ENCODE results near the gene PRKG1. TPM values are rescaled to one million over a fixed set of nuclear protein-coding genes. Genes with fewer than 3 reads are reported as not detected.
A peak's percentile ranks its signal among the peaks of the same experiment; 100 is the strongest.

PRKG1 gene
- total RNA-seq, 4 donors from 2014 or later: 17.1 to 36.4 (median 25.8) TPM

DNA sequence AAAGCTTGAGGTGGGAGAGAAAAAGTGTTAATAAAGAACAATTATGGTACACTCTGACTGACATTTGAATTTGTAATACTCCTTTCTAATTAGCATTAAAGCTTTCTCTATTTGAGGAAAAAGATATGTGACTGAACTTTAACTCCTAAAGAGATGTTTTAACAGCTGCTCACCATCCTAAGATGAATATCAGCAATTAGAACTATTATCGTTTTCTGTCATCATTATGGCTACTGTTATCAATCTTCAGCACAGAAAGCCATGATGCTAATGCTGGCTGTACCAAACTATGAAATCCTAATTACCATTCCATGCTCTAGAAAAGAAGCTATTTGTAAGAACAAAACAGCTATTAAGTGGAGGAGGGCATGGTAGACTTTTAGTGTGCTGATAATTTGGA is 853.9 kb downstream of the PRKG1 start:
- TF ChIP-seq, protein P1, sequence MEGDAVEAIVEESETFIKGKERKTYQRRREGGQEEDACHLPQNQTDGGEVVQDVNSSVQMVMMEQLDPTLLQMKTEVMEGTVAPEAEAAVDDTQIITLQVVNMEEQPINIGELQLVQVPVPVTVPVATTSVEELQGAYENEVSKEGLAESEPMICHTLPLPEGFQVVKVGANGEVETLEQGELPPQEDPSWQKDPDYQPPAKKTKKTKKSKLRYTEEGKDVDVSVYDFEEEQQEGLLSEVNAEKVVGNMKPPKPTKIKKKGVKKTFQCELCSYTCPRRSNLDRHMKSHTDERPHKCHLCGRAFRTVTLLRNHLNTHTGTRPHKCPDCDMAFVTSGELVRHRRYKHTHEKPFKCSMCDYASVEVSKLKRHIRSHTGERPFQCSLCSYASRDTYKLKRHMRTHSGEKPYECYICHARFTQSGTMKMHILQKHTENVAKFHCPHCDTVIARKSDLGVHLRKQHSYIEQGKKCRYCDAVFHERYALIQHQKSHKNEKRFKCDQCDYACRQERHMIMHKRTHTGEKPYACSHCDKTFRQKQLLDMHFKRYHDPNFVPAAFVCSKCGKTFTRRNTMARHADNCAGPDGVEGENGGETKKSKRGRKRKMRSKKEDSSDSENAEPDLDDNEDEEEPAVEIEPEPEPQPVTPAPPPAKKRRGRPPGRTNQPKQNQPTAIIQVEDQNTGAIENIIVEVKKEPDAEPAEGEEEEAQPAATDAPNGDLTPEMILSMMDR (IDR thresholded peaks at IDR 0.05): no peak
- ATAC-seq (ENCODE audit: low FRiP score) (no peak), DNase-seq (ENCODE audit: low spot score) (no peak)

DNA sequence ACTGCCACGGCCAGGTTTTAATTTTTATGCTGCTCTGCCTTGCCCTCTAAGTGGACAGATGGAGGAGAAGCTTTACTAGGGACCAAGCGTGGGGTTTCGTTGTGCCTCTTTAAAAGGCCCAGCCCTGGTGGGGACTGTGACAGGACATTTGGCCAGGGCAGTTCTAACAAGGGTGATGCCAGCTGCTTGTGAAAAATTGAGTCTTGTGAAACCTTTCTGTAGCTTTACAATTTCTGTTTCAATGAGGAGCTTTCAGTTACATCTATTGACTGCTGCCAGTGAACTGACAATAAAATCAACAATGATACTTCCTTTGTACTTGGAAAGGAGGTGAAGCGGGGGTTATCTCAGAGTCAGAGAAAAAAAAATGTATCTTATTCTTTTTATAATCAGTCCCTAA is 858.2 kb downstream of the PRKG1 start:
- TF ChIP-seq, protein P1 (IDR thresholded peaks at IDR 0.05): no peak
- DNase-seq (ENCODE audit: low spot score) (no peak), ATAC-seq (ENCODE audit: low FRiP score) (no peak)

GRCh38 chr10:51934373-51934772 is 860.1 kb downstream of the PRKG1 start:
- ATAC-seq (ENCODE audit: low FRiP score) (no peak), DNase-seq (ENCODE audit: low spot score) (no peak)
- TF ChIP-seq, protein P1 (IDR thresholded peaks at IDR 0.05): no peak

DNA sequence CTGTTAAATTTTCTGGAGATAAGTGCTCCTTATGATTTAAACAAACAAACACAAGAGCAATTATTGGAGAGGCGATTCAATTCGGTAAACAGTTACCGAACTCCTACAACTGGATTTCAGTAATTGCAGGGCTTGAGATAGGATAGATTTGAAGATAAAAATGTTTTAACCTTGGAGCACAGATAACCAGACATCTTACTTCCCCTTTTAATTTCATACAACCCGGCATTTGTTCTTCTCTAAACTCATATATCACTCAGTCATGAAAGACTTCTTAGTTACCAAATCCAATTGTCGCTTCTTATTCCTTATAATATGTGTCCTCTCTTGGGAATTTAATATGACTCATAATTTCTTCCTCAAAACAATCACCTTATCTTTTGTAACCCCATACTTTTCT is 861.1 kb downstream of the PRKG1 start:
- TF ChIP-seq, protein P1 (IDR thresholded peaks at IDR 0.05): no peak
- ATAC-seq (ENCODE audit: low FRiP score) (no peak), DNase-seq (ENCODE audit: low spot score) (no peak)

DNA sequence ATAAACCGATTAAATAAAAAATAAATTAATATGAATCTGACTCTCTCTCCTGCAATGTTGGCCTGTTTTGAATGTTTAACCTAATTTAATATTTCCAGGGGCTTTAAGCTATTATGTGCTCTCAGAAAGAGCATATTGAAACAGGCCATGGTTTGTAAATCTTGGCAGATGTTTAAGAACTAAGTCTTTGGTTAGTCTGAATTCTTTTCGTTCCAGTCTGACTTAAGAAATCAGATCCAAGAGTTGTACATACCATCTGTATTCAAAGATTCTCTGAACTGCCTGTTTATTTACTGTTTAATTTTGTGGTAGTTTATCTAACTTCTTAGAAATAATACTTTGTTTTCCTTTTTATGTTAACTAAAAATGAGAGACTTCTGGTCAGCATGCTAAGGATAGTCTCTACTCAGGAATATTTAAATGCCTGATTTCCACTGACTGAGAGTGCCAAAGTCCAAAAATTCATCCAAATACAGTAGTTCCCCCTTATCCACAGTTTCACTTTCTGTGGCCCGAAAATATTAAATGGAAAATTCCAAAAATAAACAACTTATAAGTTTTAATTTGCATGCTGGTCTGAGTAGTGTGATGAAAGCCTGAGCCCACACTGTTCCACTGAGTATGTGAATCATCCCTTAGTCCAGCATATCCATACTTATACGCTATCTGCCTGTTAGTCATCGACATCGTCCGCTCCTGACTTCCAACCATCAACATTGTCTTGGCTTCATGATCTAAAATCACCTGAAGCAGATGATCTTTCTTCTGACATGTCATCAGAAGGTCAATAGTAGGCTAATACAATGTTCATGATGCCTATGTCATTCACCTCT is 863.2 kb downstream of the PRKG1 start:
- ATAC-seq (ENCODE audit: low FRiP score) (peak; percentile 97), DNase-seq (ENCODE audit: low spot score) (no peak)
- TF ChIP-seq, protein P1 (IDR thresholded peaks at IDR 0.05): no peak

DNA sequence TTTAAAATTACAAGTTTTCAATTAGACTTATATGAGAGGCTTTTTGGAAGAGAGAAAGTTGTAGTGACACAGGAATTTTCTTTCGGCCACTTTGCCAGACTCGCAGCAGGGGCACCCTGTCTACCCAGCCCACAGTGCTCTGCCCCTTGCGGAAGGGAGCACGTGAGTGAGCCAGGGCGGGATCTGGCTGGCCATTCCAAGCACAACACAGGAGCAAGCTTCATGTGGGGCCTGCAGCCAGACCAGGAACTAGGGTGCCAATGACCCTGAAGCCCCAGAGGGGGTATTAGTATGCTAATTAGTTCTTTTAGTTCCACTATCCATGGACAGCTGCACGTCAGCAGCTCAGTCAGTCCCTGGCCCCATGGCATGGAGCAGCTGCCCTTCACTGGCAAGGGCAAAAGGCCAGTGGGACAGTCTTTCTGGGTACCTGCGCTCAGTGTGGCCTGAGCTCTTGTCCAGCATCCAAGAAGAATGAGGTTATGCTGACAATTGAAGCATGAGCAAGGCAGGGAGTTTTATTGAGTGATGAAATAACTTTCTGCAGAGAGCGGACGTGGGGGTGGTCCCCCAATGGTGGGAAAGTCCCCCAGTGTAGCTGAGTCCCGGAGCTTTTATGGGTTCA is 876.2 kb downstream of the PRKG1 start:
- no peak for DNase-seq (ENCODE audit: low spot score)
- TF ChIP-seq, protein P1 (IDR thresholded peaks at IDR 0.05): no peak
- ATAC-seq (ENCODE audit: low FRiP score): no peak

Data from omental fat pad (tissue), 4 donors.